Uterus (tissue), 4 donors: Measurements from ENCODE around the gene IGF2BP2. TPM values are rescaled to one million over a fixed set of nuclear protein-coding genes. Genes with fewer than 3 reads are reported as not detected.

ENCODE experiments used
- DNase-seq, 2 donors: peaks; one replicate each; pipeline ENCODE4 v3.0.0-alpha.2; 2019 to 2020
- H3K27ac ChIP-seq, 2 donors: fragments of 200-600 bp; sonication (generic); 1 replicate in 1 of 2; 2 replicates in 1 of 2; pipeline ENCODE4 v1.5.1; 2016 to 2018
- H3K27me3 ChIP-seq, 2 donors: fragments of 200-600 bp; sonication (generic); one replicate each; pipeline ENCODE4 v1.5.1; 2018 to 2019; ENCODE audit warnings: control low read depth in 1 of 2
- H3K36me3 ChIP-seq, 2 donors: fragments of 200-600 bp; sonication (generic); one replicate each; pipeline ENCODE4 v1.5.1; 2019; ENCODE audit warnings: control low read depth in 1 of 2
- H3K4me1 ChIP-seq, 2 donors: fragments of 200-600 bp; sonication (generic); one replicate each; pipeline ENCODE4 v1.5.1; 2018 to 2019; ENCODE audit warnings: control low read depth in 1 of 2
- H3K4me3 ChIP-seq, 2 donors: fragments of 200-600 bp; sonication (generic); 1 replicate in 1 of 2; 2 replicates in 1 of 2; pipeline ENCODE4 v1.5.1; 2018 to 2019; ENCODE audit warnings: mild to moderate bottlenecking in 1 of 2
- H3K9me3 ChIP-seq, 2 donors: fragments of 200-600 bp; sonication (generic); one replicate each; pipeline ENCODE4 v1.5.1; 2019; ENCODE audit warnings: control low read depth in 1 of 2
- CTCF ChIP-seq, 4 experiments: fragments of 200-600 bp in 2 of 4; fragments of 450-650 bp in 2 of 4; sonication (generic) in 2 of 4; IDR thresholded peaks; one replicate each; pipeline ENCODE4 v1.5.1; 2016 to 2019; ENCODE audit warnings: antibody characterized with exemption in 4 of 4, mild to moderate bottlenecking in 2 of 4, moderate library complexity in 1 of 4
- POLR2A ChIP-seq, 2 donors: fragments of 450-650 bp; IDR thresholded peaks; one replicate each; pipeline ENCODE4 v1.6.1; 2016; ENCODE audit warnings: antibody characterized with exemption in 2 of 2, mild to moderate bottlenecking in 1 of 2, moderate library complexity in 1 of 2
- intact Hi-C: fragments of 100-400 bp; cut with DNase I; formaldehyde crosslinking; loops from one replicate; pipeline ENCODE4 v1.15.1; 2023; ENCODE audit warnings: low total_unique reads
- total RNA-seq, 4 donors: library from RNA; depleted of rRNA in 3 of 4; stranded (reverse); fragments of >200 nt in 3 of 4; gene quantifications; one replicate each; pipeline versions ENCODE4 v1.1.0 to v1.2.4, GENCODE V29; 2014 to 2023
- donor health status: DM: yes; HTN: yes; CAD: no.

Gene IGF2BP2
- total RNA-seq, 4 donors from 2014 or later, result 2.9 to 65.6 (median 13.1) TPM

DNA sequence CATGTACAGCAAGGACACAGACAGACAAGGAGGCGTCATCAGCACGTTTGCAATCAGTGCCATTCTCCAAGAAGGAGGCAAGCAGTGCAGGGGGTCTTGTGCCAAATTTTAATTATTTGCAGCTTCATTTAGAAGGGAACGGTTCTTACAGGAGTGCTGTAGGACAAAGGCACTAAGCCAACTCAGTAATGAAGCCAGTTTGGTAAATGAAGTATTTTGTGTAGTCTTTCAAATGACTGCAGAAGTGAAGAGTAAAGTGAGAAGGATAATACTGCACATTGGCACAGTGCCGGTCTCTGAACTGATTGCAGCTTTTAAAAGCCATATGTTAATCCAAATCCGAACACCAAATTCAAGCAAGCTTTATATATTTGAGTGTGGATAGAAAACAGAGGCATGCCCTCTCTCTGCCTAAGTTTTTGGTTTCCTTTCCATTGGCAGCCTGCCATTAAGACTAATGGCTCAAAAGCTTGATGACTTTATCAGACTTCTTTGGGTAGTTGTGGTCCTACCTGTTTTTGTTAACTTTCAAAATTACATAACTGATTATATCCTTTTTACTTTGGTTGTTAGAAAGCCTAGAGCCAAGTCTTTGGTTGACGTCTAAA lies 137.5 kb downstream of the IGF2BP2 start:
- Histone ChIP-seq H3K36me3 (no peaks in the 10 kb centered on the region), H3K9me3 (no peaks in the 10 kb centered on the region), H3K27me3 (no peaks in the 10 kb centered on the region), H3K4me1 (no peaks in the 10 kb centered on the region), H3K4me3 (no peak overlapping the region), H3K27ac (no peak overlapping the region)
- TF ChIP-seq CTCF (IDR thresholded peaks at IDR 0.05), result no peak
- no peak for TF ChIP-seq POLR2A (IDR thresholded peaks at IDR 0.05)
- intact Hi-C loops, result no loop called here
- DNase-seq, result no peak

DNA sequence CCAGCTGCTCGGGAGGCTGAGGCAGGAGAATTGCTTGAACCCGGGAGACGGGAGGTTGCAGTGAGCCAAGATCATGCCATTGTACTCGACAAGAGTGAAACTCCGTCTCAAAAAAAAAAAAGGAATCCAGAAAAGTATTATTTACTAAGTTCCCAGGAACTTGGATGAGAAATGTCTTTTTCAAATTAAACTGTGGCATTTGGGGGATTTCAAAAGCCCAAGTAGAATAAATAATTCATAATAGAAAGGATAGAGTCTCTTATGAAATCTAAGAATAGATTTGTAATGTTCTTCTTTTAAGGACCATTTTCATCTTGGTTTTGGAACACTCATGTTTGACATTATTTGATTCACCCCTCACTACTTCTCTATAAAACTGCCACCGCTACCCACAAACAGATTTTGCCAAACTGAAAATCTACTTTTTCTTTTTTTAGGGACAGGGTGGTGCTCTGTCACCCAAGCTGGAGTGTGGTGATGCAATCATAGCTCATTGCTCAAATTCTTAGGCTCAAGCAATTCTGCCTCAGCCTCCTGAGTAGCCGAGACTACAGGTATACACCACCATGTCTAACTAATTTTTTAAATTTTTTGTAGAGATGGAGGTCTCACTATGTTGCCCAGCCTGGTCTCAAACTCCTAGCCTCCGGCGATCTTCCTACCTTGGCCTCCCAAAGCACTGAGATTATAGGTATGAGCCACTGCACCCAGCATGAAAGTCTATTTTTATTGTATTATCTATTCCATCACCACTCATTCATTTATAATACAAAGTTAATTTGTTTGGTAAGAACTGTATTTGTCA lies 139.4 kb downstream of the IGF2BP2 start:
- Histone ChIP-seq H3K9me3 (no peaks in the 10 kb centered on the region), H3K27me3 (no peaks in the 10 kb centered on the region), H3K4me1 (no peaks in the 10 kb centered on the region), H3K4me3 (no peak overlapping the region), H3K36me3 (no peaks in the 10 kb centered on the region), H3K27ac (no peak overlapping the region)
- intact Hi-C loops, result no loop called here
- no peak for TF ChIP-seq CTCF (IDR thresholded peaks at IDR 0.05)
- TF ChIP-seq POLR2A (IDR thresholded peaks at IDR 0.05), result no peak
- no peak for DNase-seq

DNA sequence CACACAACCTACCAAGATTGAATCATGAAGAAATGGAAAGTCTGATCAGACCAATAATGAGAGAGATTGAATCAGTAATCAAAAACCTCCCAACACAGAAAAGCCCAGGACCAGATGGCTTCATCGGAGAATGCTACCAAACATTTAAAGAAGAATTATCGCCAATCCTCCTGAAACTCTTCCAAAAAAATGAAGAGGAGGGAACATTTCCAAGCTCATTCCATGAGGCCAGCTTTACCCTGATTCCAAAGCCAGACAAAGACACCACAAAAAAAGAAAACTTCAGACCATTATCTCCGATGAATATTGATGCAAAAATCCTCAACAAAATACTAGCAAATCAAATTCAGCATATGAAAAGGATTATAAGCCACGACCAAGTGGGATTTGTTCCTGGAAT lies 144.6 kb downstream of the IGF2BP2 start:
- TF ChIP-seq POLR2A (IDR thresholded peaks at IDR 0.05) (no peak), CTCF (IDR thresholded peaks at IDR 0.05) (no peak)
- Histone ChIP-seq H3K9me3 (peaks cover 0 to 5% of the 10 kb centered on the region in 2 donors), H3K4me1 (no peaks in the 10 kb centered on the region), H3K4me3 (no peak overlapping the region), H3K27ac (no peak overlapping the region), H3K36me3 (no peaks in the 10 kb centered on the region), H3K27me3 (no peaks in the 10 kb centered on the region)
- DNase-seq, result no peak
- intact Hi-C loops, result no loop called here

GRCh38 chr3:185678027-185678426 lies 146.8 kb downstream of the IGF2BP2 start:
- no peak overlapping the region for H3K27ac ChIP-seq
- intact Hi-C loops, result no loop called here
- peaks cover 0 to 5% of the 10 kb centered on the region in 2 donors for H3K9me3 ChIP-seq
- no peaks in the 10 kb centered on the region for H3K36me3 ChIP-seq
- no peak for TF ChIP-seq CTCF (IDR thresholded peaks at IDR 0.05)
- no peak for TF ChIP-seq POLR2A (IDR thresholded peaks at IDR 0.05)
- H3K27me3 ChIP-seq, result no peaks in the 10 kb centered on the region
- no peaks in the 10 kb centered on the region for H3K4me1 ChIP-seq
- H3K4me3 ChIP-seq, result no peak overlapping the region
- no peak for DNase-seq

DNA sequence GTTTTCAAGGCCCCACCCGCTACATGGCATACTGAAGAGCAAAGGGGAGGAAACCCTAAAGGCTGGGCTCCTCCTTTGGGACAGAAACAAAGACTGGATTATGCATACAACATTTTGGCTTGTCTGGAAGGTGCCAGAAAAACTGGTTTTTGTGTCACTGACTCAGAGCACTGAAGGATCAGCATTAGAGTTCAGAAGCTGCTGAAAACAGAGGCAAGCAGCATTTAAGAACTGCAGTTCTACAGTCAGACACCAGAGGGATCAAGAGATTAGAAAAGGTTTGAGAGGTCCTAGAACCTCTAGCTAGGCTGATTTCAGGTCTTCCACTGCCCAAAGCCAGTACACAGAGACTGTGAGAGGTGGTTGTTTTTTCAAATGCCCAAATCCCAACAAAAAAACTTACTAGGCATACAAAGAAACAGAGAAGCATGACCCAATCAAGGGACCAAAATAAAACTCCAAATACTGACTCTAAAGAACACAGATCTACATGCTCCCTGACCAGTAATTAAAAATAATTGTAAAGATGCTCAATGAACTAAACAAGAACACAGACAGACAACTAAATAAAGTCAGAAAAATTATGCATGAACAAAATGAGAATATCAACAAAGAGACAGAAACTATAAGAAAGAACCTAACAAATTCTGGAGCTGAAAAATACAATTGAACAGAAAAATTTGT lies 147.6 kb downstream of the IGF2BP2 start:
- TF ChIP-seq POLR2A (IDR thresholded peaks at IDR 0.05) (no peak), CTCF (IDR thresholded peaks at IDR 0.05) (peak; percentile 17 to 46 (median 32))
- DNase-seq, result no peak
- intact Hi-C loops, result no loop called here
- no peaks in the 10 kb centered on the region for H3K4me1 ChIP-seq
- no peak overlapping the region for H3K4me3 ChIP-seq
- H3K27me3 ChIP-seq, result no peaks in the 10 kb centered on the region
- H3K27ac ChIP-seq, result no peak overlapping the region
- H3K36me3 ChIP-seq, result no peaks in the 10 kb centered on the region
- H3K9me3 ChIP-seq, result peaks cover 0 to 5% of the 10 kb centered on the region in 2 donors
